ENCODE measurements around the gene TMEM141. TPM values are rescaled to one million over a fixed set of nuclear protein-coding genes. Genes with fewer than 3 reads are reported as not detected.
"Not testable (repeated sequence)": the region's sequence is repeated elsewhere in the genome, so short reads cannot be mapped to it uniquely, and the experiment has no call there.

The TMEM141 gene
- polyA plus RNA-seq, 1 donor, result 53.9 TPM

- DNase-seq, result no peak
These were observed 41.4 kb downstream of the TMEM141 start for GRCh38 chr9:136832581-136832980.

- not testable (repeated sequence) for DNase-seq
These were observed 42.4 kb downstream of the TMEM141 start for GRCh38 chr9:136833381-136834048.

- no peak for DNase-seq
These were observed 44.2 kb downstream of the TMEM141 start for GRCh38 chr9:136835162-136835931.

- no peak for DNase-seq
These were observed 45.1 kb downstream of the TMEM141 start for GRCh38 chr9:136835932-136836904.

GRCh38 chr9:136837146-136837855 lies 46.2 kb downstream of the TMEM141 start:
- no peak for DNase-seq

GRCh38 chr9:136837856-136838277 lies 46.7 kb downstream of the TMEM141 start:
- DNase-seq, result not testable (repeated sequence)

GRCh38 chr9:136838314-136839228 lies 47.4 kb downstream of the TMEM141 start:
- no peak for DNase-seq

- no peak for DNase-seq
These were observed 48.3 kb downstream of the TMEM141 start for GRCh38 chr9:136839229-136840139.

GRCh38 chr9:136840140-136840876 lies 49.2 kb downstream of the TMEM141 start:
- no peak for DNase-seq

GRCh38 chr9:136840877-136841645 lies 49.9 kb downstream of the TMEM141 start:
- no peak for DNase-seq

- not testable (repeated sequence) for DNase-seq
These were observed 50.7 kb downstream of the TMEM141 start for GRCh38 chr9:136841646-136842379.

GRCh38 chr9:136842380-136842948 lies 51.3 kb downstream of the TMEM141 start, which contains the start of gene AJM1:
Gene AJM1 (plus strand): TSS chr9:136842478. CDS start chr9:136844415, 1,937 bp downstream.
- DNase-seq, result peak; percentile 72
